ENCODE results near the gene CDC42. TPM values are rescaled to one million over a fixed set of nuclear protein-coding genes. Genes with fewer than 3 reads are reported as not detected.

Gene CDC42
- total and polyA plus RNA-seq, 10 of the 15 experiments (the other 5 are each of a cell fraction or from before 2014, with no cell fraction given) = 184 to 479 (median 326) TPM

GRCh38 chr1:22071511-22071910, 19.0 kb downstream of the CDC42 start:
- no peak overlapping the region for H3K4me3 ChIP-seq
- no peaks in the 10 kb centered on the region for H3K27me3 ChIP-seq (replicated peaks in 1 of 2; ENCODE audit: control insufficient read depth in 2 of 2, insufficient read depth in 2 of 2, low read length in 1 of 2)
- no peak overlapping the region for H3K4me2 ChIP-seq (ENCODE audit: control insufficient read depth, insufficient read depth)
- H2AFZ ChIP-seq (ENCODE audit: control insufficient read depth, low read depth, low read length) = no peak overlapping the region
- peaks cover 14% of the 10 kb centered on the region for H4K20me1 ChIP-seq (ENCODE audit: control insufficient read depth, insufficient read depth)
- POLR2A ChIA-PET = interaction anchor here (0.7 to 1.6 kb wide), 2 partner anchors 17 to 19 kb away, joined by 4 to 5 read pairs; partner anchors contain the start of gene CDC42
- peaks cover 2 to 13% of the 10 kb centered on the region in 2 experiments for H3K36me3 ChIP-seq (ENCODE audit: control insufficient read depth in 2 of 2, insufficient read depth in 2 of 2, low read length in 1 of 2)
- intact Hi-C loops (cut with micrococcal nuclease; ENCODE audit: unreplicated experiment) = no loop called here
- DNase-seq (ENCODE audit: low read depth, low spot score) (no peak), FAIRE-seq (no peak), ATAC-seq (no peak)
- RAD21 ChIA-PET (ENCODE audit: unreplicated experiment) = no interaction called here
- SMC1A ChIA-PET (ENCODE audit: uncharacterized antibody, unreplicated experiment) = interaction anchor here (0.8 to 2.4 kb wide), 3 partner anchors 9 to 47 kb away, joined by 3 to 8 read pairs (median 4); no protein-coding TSS in a partner anchor
- in situ Hi-C loops (cut with MboI) = no loop called here
- BruUV-seq (replicated peaks) = TSS peak; percentile 19
- no peak overlapping the region for H3K27ac ChIP-seq (ENCODE audit: control insufficient read depth, insufficient read depth)
- WGBS (ENCODE audit: insufficient coverage, insufficient replicate concordance, low lambda C conversion rate, missing lambda C conversion rate) = 77% methylated on average over 2 of the region's 2 CpGs
- H3K79me2 ChIP-seq (ENCODE audit: control insufficient read depth, insufficient read depth, low read length) = peaks cover 89% of the 10 kb centered on the region
- no peak for TF ChIP-seq MYC (IDR thresholded peaks at IDR 0.05; ENCODE audit: insufficient read depth, insufficient read length, insufficient replicate concordance, low read length, severe bottlenecking)
- TF ChIP-seq ZNF592 (IDR thresholded peaks at IDR 0.05) = no peak
- TF ChIP-seq CBFB (IDR thresholded peaks at IDR 0.05; ENCODE audit: low read depth) = no peak
- no peak for TF ChIP-seq JUNB (IDR thresholded peaks at IDR 0.05)
- no peak for TF ChIP-seq ZBTB4 (CRISPR knock-in tag; IDR thresholded peaks at IDR 0.05)
- TF ChIP-seq BCL11A (IDR thresholded peaks at IDR 0.05; ENCODE audit: low read depth, low read length) = no peak
- TF ChIP-seq NFIC (IDR thresholded peaks at IDR 0.05; ENCODE audit: low read depth, low read length) = no peak
- TF ChIP-seq NFYA (IDR thresholded peaks at IDR 0.05; ENCODE audit: borderline replicate concordance, low read depth, low read length) = no peak
- no peak for TF ChIP-seq DPF2 (IDR thresholded peaks at IDR 0.05)
- no peaks in the 10 kb centered on the region; the same call in 2 of the 3 replicates for H3K9me3 ChIP-seq (replicated peaks; ENCODE audit: control insufficient read depth, insufficient read depth, low read length)
- CTCF ChIA-PET = interaction anchor here (0.6 to 1.1 kb wide), 3 partner anchors 16 to 213 kb away, joined by 3 to 5 read pairs (median 3); no protein-coding TSS in a partner anchor
- H3K4me1 ChIP-seq (ENCODE audit: control insufficient read depth, insufficient read depth, low read length) = peaks cover 37% of the 10 kb centered on the region
- no peak overlapping the region for H3K9ac ChIP-seq (ENCODE audit: control insufficient read depth, insufficient read depth, low read length)

Data from GM12878 (cell line).